Neutrophil (primary cell): ENCODE measurements around the gene NBAS.
"Not testable (repeated sequence)": the region's sequence is repeated elsewhere in the genome, so short reads cannot be mapped to it uniquely, and the experiment has no call there.

ENCODE experiments used
- H3K27ac ChIP-seq: fragments of 200-600 bp; sonication (generic); 2 replicates; pipeline ENCODE4 v1.5.1; 2016; ENCODE audit warnings: mild to moderate bottlenecking, moderate library complexity
- H3K27me3 ChIP-seq: fragments of 200-600 bp; sonication (generic); 2 replicates; pipeline ENCODE4 v1.6.0; 2016; ENCODE audit warnings: mild to moderate bottlenecking
- H3K36me3 ChIP-seq: fragments of 200-600 bp; sonication (generic); 2 replicates; pipeline ENCODE4 v1.5.1; 2017
- H3K4me1 ChIP-seq, 2 experiments: fragments of 200-600 bp in 1 of 2; sonication (generic) in 1 of 2; 1 replicate in 1 of 2; 2 replicates in 1 of 2; pipeline versions ENCODE4 v1.5.1 to v1.6.1; 2013 to 2016; ENCODE audit warnings: low read depth in 1 of 2, low read length in 1 of 2, mild to moderate bottlenecking in 1 of 2, moderate library complexity in 1 of 2; ENCODE audit not compliant: control insufficient read depth in 1 of 2, insufficient read depth in 1 of 2
- H3K4me3 ChIP-seq, 2 experiments: fragments of 200-600 bp in 1 of 2; sonication (generic) in 1 of 2; 1 replicate in 1 of 2; 2 replicates in 1 of 2; pipeline ENCODE4 v1.5.1; 2013 to 2016; ENCODE audit warnings: low read depth in 1 of 2, low read length in 1 of 2, mild to moderate bottlenecking in 1 of 2, moderate library complexity in 1 of 2
- H3K9me3 ChIP-seq: fragments of 200-600 bp; sonication (generic); 2 replicates; pipeline ENCODE4 v1.5.1; 2016
- TF ChIP-seq, protein P1 (sequence below): fragments of 200-600 bp; sonication (generic); IDR thresholded peaks from 2 replicates; pipeline ENCODE4 v1.5.1; 2016; ENCODE audit warnings: antibody characterized with exemption

The NBAS gene

DNA sequence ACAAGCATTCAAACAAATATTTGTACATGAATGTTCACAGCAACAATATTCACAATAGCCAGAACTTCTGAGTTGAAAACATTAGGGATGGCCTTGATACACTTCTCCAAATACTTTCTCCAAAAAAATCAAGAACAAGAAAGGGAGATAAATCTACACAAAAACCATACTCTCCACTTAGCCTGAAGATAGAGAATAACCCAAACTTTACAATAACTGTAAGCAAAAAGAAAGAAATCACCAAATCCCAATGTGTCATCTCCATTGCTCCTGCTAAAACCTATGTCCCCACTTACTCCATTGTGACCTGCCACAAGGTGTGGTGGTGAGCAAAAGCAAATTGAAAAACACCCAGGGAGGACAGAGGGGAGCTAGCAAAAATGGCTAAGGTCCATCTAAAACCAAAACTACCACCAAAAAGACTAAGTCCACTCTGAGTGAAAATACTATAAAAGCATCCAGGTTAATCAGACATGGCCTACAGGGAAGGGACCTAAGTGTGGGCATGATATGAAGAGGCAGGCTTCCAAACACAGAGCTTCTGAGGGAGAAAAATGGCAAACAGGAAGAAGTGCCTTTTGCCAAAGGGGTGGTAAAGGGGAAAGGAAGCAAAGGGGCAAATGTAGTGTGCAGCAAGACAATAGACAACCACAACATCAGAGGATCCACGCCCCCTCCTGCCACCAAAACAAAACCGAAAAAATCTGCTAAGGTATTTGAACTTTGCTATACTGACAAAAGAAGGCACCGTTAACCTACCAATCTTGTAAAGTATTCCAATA lies 56.1 kb downstream of the NBAS start:
- TF ChIP-seq, protein P1, sequence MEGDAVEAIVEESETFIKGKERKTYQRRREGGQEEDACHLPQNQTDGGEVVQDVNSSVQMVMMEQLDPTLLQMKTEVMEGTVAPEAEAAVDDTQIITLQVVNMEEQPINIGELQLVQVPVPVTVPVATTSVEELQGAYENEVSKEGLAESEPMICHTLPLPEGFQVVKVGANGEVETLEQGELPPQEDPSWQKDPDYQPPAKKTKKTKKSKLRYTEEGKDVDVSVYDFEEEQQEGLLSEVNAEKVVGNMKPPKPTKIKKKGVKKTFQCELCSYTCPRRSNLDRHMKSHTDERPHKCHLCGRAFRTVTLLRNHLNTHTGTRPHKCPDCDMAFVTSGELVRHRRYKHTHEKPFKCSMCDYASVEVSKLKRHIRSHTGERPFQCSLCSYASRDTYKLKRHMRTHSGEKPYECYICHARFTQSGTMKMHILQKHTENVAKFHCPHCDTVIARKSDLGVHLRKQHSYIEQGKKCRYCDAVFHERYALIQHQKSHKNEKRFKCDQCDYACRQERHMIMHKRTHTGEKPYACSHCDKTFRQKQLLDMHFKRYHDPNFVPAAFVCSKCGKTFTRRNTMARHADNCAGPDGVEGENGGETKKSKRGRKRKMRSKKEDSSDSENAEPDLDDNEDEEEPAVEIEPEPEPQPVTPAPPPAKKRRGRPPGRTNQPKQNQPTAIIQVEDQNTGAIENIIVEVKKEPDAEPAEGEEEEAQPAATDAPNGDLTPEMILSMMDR = no peak
- Histone ChIP-seq H3K27ac (no peak overlapping the region), H3K9me3 (no peaks in the 10 kb centered on the region), H3K4me3 (no peak overlapping the region), H3K4me1 (no peaks in the 10 kb centered on the region), H3K36me3 (peaks cover 39% of the 10 kb centered on the region), H3K27me3 (no peaks in the 10 kb centered on the region)

DNA sequence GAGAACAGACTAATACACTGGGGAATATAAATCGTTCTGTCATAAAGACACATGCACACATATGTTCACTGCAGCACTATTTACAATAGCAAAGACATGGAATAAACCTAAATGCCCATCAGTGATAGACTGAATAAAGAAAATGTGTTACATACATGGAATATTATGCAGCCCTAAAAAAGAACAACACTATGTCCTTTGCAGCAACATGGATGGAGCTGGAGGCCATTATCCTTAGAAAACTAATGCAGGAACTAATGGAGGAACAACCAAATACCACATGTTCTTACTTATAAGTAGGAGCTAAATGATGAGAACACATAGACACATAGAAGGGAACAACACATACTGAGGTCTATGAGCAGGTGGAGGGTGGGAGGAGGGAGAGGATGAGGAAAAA lies 61.9 kb downstream of the NBAS start:
- H3K4me3 ChIP-seq, H3K27ac ChIP-seq, H3K9me3 ChIP-seq, H3K27me3 ChIP-seq, H3K4me1 ChIP-seq: not testable (repeated sequence)
- peaks cover 20% of the 10 kb centered on the region for H3K36me3 ChIP-seq

DNA sequence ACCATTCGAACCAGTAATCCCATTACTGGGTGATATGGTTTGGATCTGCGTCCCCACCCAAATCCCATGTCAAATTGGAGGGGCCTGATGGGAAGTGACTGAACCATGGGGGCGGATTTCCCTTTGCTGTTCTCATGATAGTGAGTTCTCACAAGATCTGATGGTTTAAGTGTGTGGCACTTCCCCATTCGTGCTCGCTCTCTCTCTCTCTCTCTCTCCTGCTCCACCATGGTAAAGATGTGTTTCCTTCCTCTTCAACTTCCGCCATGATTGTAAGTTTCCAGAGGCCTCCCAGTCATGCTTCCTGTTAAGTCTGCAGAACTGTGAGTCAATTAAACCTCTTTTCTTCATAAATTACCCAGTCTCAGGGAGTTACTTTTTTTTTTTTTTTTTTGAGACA lies 62.6 kb downstream of the NBAS start:
- H3K4me1 ChIP-seq = no peaks in the 10 kb centered on the region
- no peak overlapping the region for H3K4me3 ChIP-seq
- TF ChIP-seq, protein P1 = no peak
- H3K36me3 ChIP-seq = peaks cover 16% of the 10 kb centered on the region
- H3K27ac ChIP-seq = no peak overlapping the region
- peaks cover 7% of the 10 kb centered on the region for H3K9me3 ChIP-seq
- no peaks in the 10 kb centered on the region for H3K27me3 ChIP-seq

DNA sequence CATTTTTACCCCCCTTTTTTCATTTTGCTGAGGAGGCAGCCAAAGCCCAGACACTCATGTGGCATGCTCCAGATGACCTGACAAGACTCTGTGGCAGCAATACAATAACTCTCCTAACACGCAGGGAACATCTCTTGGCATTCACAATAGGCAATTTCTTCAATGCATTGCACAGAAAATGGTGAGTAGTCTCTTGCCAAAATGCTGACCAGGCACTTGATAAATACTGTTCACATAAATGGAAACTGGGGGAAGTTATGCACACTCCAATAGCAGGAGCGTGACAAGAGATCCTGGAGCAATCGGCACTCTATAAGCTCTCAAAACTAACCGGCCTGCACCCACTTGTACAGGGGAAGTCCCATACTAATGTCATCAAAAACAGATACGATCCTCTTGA lies 66.3 kb downstream of the NBAS start:
- Histone ChIP-seq H3K4me3 (no peak overlapping the region), H3K27ac (no peak overlapping the region), H3K36me3 (no peaks in the 10 kb centered on the region), H3K9me3 (peaks cover 7% of the 10 kb centered on the region), H3K27me3 (no peaks in the 10 kb centered on the region), H3K4me1 (no peaks in the 10 kb centered on the region)
- TF ChIP-seq, protein P1 = no peak

DNA sequence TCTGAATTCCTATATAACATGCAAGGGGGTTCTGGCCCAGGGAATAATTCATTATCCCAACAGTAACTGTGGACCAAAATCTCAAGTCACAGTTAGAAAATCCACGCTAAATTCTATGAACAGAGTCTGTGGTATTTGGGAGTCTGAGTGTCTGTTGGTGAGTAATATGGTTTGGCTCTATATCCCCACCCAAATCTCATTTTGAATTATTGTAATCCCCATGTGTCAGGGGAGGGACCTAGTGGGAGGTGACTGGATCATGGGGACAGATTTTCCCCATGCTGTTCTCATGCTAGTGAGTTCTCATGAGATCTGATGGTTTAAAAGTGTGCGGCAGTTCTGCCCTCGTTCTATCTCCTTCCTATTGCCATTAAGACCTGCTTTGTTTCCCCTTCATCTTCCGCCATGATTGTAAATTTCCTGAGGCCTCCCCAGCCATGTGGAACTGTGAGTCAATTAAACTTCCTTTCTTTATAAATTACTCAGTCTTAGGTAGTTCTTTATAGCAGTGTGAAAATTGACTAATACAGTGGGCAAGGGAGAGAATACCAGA lies 68.3 kb downstream of the NBAS start:
- no peaks in the 10 kb centered on the region for H3K27me3 ChIP-seq
- H3K9me3 ChIP-seq = no peaks in the 10 kb centered on the region
- H3K27ac ChIP-seq = no peak overlapping the region
- TF ChIP-seq, protein P1 = no peak
- peaks cover 7% of the 10 kb centered on the region for H3K36me3 ChIP-seq
- no peak overlapping the region for H3K4me3 ChIP-seq
- H3K4me1 ChIP-seq = no peaks in the 10 kb centered on the region

DNA sequence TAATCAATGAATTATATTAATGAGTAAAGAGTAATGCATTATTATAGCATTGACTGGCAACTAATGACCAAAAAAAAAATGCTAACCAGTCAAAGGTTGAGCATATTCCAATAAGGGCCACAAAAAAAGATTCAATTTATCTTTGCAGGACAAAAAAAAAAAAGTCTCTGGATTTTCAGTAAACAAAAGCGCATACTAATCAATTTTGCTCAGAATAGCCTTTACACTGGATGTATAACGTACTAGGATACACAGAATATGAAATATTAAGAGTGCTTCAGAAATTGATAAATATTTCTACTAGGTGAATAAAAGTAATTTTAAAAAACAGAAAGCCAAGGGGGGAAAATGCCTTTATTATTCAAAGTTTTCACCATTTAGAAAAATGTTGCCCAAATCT lies 74.4 kb downstream of the NBAS start:
- Histone ChIP-seq H3K4me3 (no peak overlapping the region), H3K4me1 (no peaks in the 10 kb centered on the region), H3K36me3 (peaks cover 23% of the 10 kb centered on the region), H3K9me3 (no peaks in the 10 kb centered on the region), H3K27me3 (no peaks in the 10 kb centered on the region), H3K27ac (no peak overlapping the region)
- TF ChIP-seq, protein P1 = no peak
